ENCODE data around the gene SWT1. TPM values are rescaled to one million over a fixed set of nuclear protein-coding genes. Genes with fewer than 3 reads are reported as not detected.

SWT1 gene
- total and polyA plus RNA-seq, 2 of the 13 experiments (the other 11 are each of a cell fraction or from before 2014, with no cell fraction given), result 1.7 to 2.5 TPM

- TF ChIP-seq ATF4 (CRISPR knock-in tag; IDR thresholded peaks at IDR 0.05) (no peak), TFE3 (CRISPR knock-in tag; IDR thresholded peaks at IDR 0.05) (peak; percentile 44; the same call in 1 of the 2 replicates), ZNF777 (CRISPR knock-in tag; IDR thresholded peaks at IDR 0.05) (peak; percentile 40), AGO1 (IDR thresholded peaks at IDR 0.05; ENCODE audit: low read depth, low read length, poor library complexity, severe bottlenecking) (no peak), ZNF614 (CRISPR knock-in tag; IDR thresholded peaks at IDR 0.05; ENCODE audit: borderline replicate concordance) (peak; percentile 27; the same call in 1 of the 2 replicates), PHF20 (CRISPR knock-in tag; IDR thresholded peaks at IDR 0.05) (peak; percentile 26; the same call in 1 of the 2 replicates), SRSF9 (IDR thresholded peaks at IDR 0.05; ENCODE audit: borderline replicate concordance, insufficient read depth, low read depth, low read length, poor library complexity, severe bottlenecking) (no peak), IRF9 (CRISPR knock-in tag; IDR thresholded peaks at IDR 0.05; ENCODE audit: borderline replicate concordance) (no peak), CREBL2 (CRISPR knock-in tag; IDR thresholded peaks at IDR 0.05; ENCODE audit: borderline replicate concordance) (no peak), NFYB (CRISPR knock-in tag; IDR thresholded peaks at IDR 0.05) (no peak), ZNF720 (CRISPR knock-in tag; IDR thresholded peaks at IDR 0.05) (no peak), MXD3 (CRISPR knock-in tag; IDR thresholded peaks at IDR 0.05) (peak; percentile 81), KAT8 (CRISPR knock-in tag; IDR thresholded peaks at IDR 0.05) (peak; percentile 57), FOSL2 (CRISPR knock-in tag; IDR thresholded peaks at IDR 0.05) (no peak), ZNF354B (CRISPR knock-in tag; IDR thresholded peaks at IDR 0.05) (0 out of 2 replicates have a peak, but pooled peaks have one; percentile 64), PHF8 (CRISPR knock-in tag; IDR thresholded peaks at IDR 0.05) (peak; percentile 48; the same call in 1 of the 2 replicates), CBX1 (IDR thresholded peaks at IDR 0.05; ENCODE audit: low read depth) (no peak), YEATS2 (CRISPR knock-in tag; IDR thresholded peaks at IDR 0.05; ENCODE audit: borderline replicate concordance) (peak; percentile 9; the same call in 1 of the 2 replicates), ZNF713 (CRISPR knock-in tag; IDR thresholded peaks at IDR 0.05) (no peak), IKZF4 (CRISPR knock-in tag; IDR thresholded peaks at IDR 0.05; ENCODE audit: borderline replicate concordance, low read depth, not compliant biosample characterization) (no peak), ZIK1 (CRISPR knock-in tag; IDR thresholded peaks at IDR 0.05; ENCODE audit: borderline replicate concordance, low read depth) (peak; percentile 46; the same call in 1 of the 2 replicates), ZNF570 (CRISPR knock-in tag; IDR thresholded peaks at IDR 0.05; ENCODE audit: borderline replicate concordance) (no peak), MTF1 (CRISPR knock-in tag; IDR thresholded peaks at IDR 0.05) (0 out of 2 replicates have a peak, but pooled peaks have one; percentile 24)
- TF ChIP-seq, protein P1, sequence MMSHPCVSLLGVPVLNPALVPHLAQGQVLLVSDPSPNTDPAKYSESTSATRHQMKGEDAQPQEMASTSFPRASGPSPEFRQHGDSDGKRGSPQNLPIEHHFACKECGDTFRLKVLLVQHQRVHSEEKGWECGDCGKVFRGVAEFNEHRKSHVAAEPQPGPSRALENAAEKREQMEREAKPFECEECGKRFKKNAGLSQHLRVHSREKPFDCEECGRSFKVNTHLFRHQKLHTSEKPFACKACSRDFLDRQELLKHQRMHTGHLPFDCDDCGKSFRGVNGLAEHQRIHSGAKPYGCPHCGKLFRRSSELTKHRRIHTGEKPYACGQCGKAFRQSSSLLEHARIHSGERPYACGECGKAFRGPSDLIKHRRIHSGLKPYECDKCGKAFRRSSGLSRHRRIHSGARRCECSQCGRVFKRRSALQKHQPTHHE (CRISPR knock-in tag; IDR thresholded peaks at IDR 0.05; ENCODE audit: borderline replicate concordance), result no peak
Observed at GRCh38 chr1:185317034-185317885, 160.3 kb downstream of the SWT1 start, which contains the start of gene IVNS1ABP (continued).

Measured in HepG2 (cell line).